Effector CD8-positive, alpha-beta T cell (primary cell): ENCODE data around the gene ITSN1.
"Not testable (repeated sequence)": the region's sequence is repeated elsewhere in the genome, so short reads cannot be mapped to it uniquely, and the experiment has no call there.

Experiments used
- DNase-seq: peaks from one replicate; lab custom pipeline; 2025; lab: John Stamatoyannopoulos, UW
- total RNA-seq, 4 experiments: gene quantifications; one replicate each; lab custom pipeline; 2026; lab: John Stamatoyannopoulos, UW

The ITSN1 gene
- 4.7 to 8.3 (median 7.1) reads per million in 4 experiments for total RNA-seq

DNA sequence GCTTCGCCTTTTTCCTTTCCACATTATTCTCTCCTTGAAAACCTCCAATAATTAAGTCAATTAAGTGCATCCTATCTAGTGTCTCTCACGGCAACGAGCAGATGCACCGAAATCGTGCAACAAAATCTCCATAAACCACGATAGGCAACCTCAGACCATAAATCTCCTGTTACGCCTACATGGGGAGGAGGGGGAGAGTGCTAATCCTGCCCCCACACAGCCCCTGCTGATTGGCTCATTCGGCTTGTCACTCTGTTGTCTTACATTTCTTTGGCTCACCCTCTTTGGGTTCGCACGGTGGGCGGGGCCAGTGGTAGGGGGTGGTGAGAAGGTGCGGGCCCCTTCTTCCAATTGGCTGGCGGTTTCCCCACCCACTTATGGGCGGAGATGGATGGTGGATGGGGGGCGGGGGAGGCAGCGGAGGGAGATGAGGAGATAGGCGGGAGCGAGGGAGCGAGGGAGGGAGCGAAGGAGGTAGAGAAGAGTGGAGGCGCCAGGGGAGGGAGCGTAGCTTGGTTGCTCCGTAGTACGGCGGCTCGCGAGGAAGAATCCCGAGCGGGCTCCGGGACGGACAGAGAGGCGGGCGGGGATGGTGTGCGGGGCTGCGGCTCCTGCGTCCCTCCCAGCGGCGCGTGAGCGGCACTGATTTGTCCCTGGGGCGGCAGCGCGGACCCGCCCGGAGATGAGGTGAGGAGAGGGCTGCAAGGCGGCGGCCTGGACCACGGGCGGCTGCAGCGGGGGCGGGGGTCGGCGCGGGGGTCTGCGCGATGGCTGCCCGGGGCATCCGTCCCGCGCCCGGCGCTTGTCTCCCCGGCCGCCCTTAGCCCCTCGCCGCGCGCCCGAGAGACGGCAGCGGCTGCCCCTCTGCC is at the start of gene ITSN1:
TSS of gene ITSN1 (plus strand) at position 475 of the 869 bp plus-strand sequence. CDS start 76,328 bp downstream, outside the sequence.
- peak; percentile 100 for DNase-seq

DNA sequence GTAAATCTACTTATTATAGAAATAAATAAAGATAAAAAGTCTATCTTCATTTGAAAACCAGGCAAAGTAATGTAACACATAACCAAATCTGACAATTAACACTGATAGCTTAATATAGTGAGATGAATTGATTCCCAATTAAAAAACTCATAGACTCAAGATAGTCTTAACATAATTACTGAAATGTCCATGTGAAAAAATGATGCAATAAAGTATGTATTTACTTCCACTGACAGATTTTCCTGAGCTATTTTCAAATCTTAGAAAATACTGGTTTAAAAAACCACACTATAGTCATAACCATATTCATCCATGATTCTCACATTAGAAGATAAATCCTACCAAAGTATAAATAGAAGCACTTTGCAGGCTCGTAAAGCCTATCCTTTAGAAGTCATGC is 44.2 kb upstream of the ITSN1 start:
- no peak for DNase-seq

DNA sequence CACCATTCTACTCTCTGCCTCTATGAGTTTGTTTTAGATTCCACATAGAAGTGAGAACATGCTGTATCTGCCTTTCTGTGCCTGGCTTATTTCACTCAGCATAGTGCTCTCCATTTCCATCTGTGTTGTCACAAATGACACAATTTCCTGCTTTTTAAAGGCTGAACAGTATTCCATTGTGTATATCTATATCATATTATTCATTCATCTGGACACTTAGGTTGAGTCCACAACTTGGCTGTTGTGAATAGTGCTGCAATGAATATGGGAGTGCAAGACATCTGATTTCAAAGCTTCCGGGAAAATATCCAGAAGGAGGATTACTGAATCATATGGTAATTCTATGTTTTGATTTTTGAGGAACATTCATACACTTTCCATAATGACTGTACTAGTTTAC is 33.7 kb upstream of the ITSN1 start:
- DNase-seq: no peak

DNA sequence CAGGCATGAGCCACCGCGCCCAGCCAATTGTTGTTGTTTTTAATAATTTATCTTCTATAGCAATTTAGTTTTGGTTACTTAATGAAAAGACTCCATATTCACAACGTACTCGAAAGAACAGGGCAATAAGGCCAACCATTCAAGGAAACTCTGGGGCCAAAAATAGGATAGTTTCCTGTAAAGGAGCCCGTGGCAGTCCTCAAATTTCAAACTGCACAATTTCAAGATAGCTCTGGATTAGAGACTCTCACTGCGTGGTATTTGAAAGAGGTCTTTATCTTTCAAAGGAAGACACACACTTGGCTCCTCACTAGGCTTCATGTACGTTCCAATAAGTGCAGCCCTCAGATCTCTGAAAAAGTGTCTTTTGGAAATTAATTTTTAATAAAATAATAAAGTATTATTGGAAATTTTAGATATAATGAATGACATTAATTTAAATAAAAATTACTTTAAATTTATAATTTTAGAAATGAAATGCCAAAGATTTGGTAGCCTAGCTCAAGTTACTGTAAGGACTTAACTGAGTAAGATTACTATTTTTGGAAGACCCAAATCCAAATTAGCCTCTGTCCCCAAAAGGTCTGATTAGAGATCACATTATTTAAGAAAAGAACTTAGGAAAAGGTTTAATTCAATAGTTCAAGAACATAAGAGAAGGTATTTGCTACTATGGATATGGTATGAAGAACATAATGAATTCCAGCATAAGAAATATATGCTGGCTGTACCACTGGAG is 31.1 kb upstream of the ITSN1 start:
- no peak for DNase-seq

DNA sequence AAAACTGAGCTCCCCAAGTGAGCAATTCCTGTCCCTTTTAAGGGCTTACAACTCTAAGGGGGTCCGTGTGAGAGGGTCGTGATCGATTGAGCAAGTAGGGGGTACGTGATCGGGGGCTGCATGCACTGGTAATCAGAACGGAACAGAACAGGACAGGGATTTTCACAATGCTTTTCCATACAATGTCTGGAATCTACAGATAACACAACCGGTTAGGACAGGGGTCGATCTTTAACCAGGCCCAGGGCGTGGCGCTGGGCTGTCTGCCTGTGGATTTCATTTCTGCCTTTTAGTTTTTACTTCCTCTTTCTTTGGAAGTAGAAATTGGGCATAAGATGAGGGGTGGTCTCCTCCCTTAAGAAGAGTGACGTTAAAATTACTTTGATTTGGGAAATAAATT is 24.7 kb upstream of the ITSN1 start:
- DNase-seq: not testable (repeated sequence)

DNA sequence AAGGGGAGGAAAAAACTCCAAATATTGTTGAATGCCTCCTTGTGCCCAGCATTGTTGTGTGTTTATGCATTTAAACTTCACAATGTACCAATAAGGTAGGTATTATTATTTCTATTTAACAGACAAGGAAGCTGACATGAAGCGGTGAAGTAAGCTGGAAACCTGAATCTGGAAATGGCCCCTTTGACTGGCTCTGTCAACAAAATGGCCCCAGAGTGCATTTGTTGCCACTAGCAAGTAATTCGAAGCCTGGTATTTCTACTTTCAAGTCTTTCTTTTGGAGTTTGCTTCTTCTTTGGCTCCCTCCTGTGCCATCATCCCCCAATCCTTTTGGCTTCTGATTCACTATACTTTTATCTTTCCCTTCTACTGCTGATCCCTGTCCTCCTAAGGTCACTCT is 23.9 kb upstream of the ITSN1 start:
- no peak for DNase-seq

DNA sequence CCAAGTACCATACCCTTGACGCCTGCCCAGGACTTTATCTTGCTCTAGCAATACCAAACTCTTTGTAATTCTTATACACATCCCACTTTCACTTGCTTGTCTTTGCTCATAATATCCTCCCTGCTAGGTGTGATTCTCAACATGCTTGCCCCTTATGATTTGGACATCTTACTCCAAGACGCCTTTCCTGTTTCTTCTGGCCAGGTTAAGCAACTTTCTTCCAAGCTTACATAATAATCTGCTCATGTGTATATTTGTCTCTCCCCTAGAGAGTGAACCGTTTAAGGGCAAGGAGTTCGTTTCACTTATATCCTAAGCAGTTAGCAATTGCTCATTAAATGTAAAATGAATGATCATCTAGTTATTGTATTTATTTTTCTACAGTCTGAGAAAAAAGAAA is 22.6 kb upstream of the ITSN1 start:
- no peak for DNase-seq

DNA sequence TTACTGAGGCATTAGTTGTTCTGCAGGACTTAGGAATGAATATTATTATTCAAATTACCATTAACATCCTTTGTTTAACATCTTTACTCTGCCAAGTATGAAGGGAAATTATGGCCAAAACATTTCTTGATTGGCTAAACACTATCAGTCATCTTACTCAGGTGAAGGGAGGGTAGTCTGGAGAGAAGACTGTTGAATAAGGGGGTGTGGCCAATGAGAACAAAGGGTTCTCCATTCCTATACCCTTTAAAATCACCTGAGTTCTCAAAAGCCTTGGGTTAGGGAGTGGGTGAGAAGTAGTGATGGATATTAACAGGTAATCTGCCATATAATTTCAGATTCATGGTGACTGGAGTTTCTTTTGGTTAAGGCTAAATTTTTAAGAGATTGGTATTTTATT is 20.0 kb upstream of the ITSN1 start:
- DNase-seq: no peak

DNA sequence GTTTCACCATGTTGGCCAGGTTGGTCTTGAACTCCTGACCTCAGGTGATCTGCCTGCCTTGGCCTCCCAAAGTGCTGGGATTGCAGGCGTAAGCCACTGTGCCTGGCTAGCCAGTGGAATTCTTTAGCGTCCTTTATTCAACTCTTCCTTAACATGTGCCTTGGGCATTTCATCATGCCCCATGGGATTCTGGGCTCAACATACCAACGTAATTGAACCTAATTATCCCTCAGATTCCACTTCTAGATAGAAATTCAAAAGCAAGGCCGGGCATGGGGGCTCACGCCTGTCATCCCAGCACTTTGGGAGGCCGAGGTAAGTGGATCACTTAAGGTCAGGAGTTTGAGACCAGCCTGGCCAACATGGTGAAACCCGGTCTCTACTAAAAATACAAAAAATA is 16.1 kb upstream of the ITSN1 start:
- not testable (repeated sequence) for DNase-seq

DNA sequence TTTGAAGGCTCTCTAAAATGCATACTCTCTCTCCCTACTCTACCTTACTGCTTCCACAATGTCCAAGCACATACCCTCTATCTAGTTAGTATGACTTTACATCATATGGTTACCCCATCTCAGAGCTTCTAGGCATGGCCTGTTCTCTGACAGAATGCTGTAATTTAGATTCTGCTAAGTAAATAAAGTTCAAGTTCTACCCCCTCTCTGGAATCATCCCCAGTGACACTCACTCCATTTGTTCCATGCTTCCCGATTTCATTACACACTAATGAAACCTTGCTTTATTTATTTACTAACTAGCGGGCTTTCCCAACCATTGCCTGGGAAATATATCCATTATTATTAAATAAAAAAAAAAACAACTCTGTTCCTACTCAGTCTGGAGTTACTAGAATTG is 8.0 kb upstream of the ITSN1 start:
- no peak for DNase-seq

DNA sequence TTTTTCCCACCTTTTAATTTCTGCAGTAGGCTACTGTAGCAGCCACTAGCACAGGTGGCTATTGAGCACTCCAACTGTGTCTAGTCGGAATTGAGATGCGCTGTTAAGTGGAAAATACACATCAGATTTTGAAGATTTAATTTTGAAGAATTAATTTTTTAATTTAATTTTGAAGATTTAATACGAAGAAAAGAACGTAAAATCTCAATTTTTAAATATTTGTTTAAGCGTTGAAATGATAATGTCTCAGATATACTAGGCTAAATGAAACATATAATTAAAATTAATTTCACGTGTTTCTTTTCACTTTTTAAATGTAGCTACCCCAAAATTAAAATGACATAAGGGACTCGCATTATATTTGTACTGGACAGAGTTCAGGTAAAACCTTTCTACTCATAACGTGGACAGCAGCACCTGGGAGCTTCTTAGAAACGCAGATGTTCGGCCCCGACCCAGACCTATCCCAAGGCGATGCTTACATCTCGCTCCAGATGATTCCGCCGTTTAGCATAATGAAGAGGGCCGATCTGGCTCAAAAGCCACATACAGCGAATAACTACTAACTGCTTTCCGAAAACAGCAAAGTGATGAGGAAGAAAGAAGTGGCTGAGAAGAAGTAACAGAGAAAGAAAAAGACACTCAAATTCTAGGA is 1.5 kb upstream of the ITSN1 start:
- DNase-seq: no peak

DNA sequence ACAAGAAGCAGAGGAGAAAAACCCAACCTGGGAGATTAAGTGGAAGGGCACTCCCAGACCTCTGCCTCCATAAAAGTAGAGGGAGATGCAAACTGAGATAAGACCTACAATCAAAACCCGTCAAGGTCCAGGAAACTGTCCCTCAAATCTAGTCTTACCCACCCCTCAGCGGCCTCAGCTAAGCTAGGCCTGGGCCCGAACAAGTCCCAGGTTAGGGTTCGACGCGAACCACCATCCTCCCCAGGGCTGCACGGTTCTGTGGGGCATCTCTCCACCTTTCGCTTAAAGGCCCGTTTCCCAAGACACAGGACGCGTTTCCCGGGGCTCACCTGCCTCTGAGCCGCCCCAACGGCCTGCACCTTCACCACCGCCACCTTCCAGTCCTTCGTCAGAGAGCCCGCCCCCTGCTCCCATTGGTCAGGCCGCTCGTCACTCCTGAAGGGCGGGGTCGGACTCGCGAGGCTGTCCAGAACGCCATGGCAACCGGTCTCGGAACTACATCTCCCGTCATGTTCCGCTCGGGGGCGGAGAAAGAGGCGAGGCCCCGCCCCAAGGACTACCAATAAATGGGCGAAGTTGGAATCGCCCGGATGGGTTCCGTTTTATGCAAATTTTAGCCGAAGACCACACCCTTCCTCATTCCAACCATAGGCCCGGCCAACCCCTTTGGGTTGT is 812 bp upstream of the ITSN1 start, which contains the start of gene CRYZL1:
TSS of gene CRYZL1 (minus strand) at position 390 of the 675 bp plus-strand sequence. CDS start 10,190 bp downstream, outside the sequence.
- peak; percentile 100 for DNase-seq

DNA sequence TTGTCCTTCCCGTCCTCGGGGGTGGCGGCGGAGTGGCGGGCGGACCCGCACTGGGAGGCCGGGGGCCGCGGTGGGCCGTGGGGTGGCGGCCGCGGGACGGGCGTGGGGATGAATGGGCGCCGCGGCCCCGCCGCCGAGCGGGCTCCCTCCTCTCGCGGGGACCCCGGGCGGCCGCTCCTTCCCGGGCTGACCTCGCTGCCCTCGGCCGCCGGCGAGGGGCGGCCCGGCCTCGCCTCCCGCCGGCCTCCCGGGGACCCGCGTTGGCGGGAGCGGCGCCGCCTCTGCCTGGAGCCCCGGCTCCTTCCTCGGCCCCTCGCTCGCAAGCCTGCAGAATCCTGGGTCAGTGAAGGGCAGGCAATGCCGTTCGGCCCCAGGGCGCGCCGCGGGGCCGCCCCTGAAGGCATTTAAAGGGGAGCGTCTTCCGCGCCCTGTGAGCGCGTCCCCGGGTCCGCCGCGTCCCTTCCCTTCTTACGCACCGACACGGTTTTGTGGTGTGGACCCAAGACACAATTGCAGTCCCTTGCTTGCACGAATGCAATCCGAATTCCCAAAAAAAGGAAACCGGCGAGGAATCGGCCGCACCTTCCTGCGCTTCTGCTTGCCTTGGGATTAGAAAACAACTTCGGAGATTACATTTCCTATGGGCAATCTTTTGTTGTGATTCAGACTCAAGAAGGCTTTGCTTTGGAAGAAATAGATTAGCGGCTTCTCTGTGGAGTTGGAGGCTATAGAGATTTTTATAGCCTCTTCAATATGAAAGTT is 776 bp downstream of the ITSN1 start:
- no peak for DNase-seq

DNA sequence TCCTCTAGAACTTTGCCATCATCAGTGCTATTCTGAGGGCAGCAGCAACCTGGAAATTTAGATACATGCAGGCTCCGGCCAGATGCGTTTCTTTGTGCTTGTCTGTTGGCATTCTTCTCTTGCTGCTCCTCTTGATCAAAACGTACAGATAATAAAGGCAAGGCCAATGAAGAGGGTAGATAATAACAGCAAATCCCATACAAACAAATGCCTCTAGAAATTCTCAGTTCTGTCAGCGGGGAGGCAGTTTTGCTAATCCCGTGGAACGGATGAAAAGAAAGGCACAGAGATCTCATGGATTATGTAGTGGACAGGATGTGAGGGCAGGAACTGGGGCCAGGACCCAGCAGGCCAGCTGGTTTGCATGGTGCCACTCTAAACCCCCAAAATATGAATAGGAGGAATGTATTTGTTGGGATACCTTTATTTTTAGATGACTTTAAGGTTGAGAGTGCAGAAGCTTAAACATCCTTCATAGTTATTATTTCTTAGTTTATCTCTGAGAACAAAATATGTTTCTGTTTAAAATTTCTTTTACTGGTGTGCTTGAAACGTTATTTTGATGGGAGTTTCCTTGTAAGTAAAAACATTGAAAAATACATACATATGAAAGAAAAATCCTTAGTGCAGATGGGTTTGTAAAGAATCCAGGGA is 1.5 kb downstream of the ITSN1 start:
- DNase-seq: no peak

DNA sequence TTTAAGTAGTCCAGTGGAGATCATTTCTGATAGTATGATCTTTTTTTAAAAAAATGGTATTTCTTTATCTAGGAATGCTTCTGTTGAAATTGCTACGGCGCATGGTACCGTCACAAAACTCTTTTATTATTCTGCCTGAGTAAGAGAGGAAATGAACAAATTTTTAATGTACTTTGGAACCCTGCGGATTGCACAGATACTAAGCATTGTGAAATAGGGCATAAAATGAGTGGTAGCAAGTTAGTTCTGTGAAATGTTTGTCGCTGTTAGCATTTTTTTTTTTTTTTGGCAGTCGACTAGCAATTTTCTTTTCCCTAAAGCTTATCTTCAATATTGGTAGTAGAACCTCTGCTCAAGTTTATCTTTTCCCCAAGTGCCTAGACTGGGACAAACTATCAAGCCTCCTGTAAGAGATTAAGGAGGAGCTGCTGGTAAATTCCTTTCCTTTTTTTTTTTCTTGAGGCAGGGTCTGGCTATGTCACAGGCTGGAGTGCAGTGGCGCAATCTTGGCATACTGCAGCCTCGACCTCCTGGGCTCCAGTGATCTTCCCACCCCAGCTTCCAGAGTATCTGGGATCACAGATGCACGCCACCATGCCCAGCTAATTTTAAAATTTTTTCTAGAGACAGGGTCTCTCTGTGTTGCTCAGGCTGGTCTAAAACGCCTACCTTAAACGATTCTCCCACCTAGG is 2.2 kb downstream of the ITSN1 start:
- no peak for DNase-seq

DNA sequence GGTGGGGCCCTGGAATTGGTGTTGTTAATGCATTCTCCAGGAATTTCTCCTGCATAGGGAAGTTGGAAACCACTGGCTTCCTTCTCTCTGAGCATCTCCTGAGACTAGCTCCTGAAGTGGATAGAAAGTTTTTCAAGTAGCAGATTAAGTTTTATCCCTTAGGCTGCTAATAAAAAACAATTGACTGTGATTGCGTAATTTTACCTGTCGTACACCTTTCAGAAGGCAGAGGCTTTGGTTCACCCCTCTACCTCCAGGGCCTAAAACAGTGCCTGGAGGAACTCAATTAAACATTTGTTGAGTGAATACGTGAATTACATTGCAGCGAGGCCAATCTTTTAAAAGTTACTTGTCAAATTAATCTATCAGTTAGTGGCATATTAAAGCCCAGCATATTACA is 3.4 kb downstream of the ITSN1 start:
- DNase-seq: no peak

DNA sequence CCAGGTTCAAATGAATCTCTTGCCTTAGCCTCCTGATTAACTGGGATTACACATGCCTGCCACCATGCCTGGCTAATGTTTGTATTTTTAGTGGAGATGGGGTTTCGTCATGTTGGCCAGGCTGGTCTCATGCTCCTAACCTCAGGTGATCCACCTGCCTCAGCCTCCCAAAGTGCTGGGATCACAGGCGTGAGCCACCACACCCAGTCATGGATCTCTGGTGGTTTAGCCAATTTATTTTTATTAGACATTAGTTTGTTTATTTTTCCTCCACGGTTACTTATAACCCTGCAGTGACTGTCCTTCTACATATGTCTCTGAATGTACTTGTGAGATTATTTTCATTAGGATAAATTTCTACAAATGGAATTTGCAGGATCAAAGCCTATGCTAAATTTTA is 5.3 kb downstream of the ITSN1 start:
- DNase-seq: no peak

DNA sequence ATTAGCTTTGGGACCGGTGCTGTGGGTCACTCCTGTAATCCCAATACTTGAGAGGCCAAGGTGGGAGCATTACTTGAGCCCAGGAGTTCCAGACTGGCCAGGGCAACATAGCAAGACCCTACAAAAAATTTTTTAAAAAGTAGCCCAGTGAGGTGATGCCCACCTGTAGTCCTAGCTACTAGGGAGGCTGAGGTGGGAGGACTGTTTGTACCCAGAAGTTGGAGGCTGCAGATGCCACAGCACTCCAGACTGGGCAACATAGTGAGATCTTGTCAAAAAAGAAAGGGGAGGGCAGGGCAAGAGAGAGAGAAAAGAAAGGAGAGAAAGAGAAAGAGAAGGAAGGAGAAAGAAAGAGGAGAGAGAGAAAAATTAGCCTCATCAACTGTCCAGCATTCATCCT is 6.3 kb downstream of the ITSN1 start:
- no peak for DNase-seq

DNA sequence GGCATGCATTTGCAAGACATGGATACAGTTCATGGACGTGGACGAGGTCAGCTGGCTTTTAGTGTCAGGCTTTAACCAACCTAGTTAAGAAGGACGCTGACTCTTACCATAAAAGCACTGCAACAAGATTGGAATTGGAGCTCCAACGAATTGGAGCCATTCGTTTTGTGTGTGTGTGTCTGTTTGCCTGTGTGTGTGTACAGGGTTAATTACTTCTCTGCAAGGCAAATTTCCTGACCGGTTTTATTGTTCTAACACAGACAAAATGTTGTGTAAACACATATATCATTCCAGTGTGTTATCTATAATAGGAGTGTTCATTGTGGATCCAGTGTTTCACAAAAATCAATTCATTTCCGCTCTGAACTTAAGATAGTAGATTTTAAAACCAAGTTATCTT is 7.9 kb downstream of the ITSN1 start:
- no peak for DNase-seq

DNA sequence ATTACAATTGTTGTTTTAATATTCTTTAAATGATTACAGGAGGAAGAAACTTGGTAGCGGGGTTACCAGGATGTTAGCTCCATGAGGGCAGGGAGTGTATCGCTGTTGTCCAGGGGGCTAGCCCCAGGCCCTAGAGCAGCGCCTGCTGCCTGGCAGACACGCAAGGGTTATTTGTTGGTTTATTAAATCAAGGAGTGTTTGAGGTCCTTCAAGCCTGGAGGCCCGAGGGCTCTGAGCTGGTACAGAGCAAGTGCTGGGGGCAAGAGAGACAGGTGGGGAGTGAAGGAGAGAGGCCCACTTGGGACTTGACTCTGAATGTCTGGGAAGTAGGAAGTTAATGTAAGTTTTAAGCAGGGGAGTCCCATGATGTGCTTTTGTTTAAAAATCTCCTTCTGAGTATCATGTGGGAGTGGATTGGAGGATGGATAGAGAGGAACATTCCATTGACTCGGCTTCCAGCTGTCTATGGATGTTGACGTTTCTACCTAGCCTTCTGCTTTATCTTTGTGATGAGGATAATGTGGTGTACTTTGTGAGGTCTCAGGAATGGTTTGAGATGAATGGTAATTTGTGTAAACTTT is 8.7 kb downstream of the ITSN1 start:
- DNase-seq: no peak
